Loucy (cell line): Measurements from ENCODE around the gene ZNF101.

Experiments
- EZH2phosphoT487 ChIP-seq: fragments of 200-600 bp; IDR thresholded peaks from 2 replicates; pipeline ENCODE4 v1.6.1; 2018; ENCODE audit warnings: antibody characterized with exemption, mild to moderate bottlenecking, moderate library complexity, borderline replicate concordance
- TF ChIP-seq, protein P1 (sequence below): fragments of 200-600 bp; sonication (generic); conservative IDR thresholded peaks from 2 replicates; pipeline ENCODE4 v1.5.1; 2014; ENCODE audit warnings: mild to moderate bottlenecking, antibody characterized with exemption, low read length

DNA sequence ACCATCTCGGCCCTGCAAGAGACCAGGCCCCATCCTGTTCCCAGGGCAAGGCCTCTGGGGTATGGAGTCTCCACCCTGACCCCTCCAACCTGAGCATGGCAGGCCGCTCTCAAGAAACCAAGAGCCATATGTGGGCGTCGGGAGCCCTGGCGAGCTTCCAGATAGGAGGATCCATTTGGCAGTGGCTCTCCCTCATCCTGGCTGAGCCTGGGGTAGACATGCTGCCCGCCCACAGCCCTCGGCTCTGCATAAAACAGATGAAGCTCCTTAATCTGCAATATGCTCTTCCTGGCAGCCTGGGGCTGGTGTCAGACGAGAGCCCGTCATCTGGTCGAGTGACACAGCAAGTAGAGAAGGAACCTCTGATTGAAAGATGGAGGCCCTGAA is 11.2 kb upstream of the ZNF101 start:
- TF ChIP-seq, protein P1, sequence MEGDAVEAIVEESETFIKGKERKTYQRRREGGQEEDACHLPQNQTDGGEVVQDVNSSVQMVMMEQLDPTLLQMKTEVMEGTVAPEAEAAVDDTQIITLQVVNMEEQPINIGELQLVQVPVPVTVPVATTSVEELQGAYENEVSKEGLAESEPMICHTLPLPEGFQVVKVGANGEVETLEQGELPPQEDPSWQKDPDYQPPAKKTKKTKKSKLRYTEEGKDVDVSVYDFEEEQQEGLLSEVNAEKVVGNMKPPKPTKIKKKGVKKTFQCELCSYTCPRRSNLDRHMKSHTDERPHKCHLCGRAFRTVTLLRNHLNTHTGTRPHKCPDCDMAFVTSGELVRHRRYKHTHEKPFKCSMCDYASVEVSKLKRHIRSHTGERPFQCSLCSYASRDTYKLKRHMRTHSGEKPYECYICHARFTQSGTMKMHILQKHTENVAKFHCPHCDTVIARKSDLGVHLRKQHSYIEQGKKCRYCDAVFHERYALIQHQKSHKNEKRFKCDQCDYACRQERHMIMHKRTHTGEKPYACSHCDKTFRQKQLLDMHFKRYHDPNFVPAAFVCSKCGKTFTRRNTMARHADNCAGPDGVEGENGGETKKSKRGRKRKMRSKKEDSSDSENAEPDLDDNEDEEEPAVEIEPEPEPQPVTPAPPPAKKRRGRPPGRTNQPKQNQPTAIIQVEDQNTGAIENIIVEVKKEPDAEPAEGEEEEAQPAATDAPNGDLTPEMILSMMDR: no peak
- TF ChIP-seq EZH2phosphoT487: no peak
